GM19467 (cell line): ENCODE results near the gene SH3D19.
"Not testable (repeated sequence)": the region's sequence is repeated elsewhere in the genome, so short reads cannot be mapped to it uniquely, and the experiment has no call there.

Experiments
- ATAC-seq: cut with Tn5 transposase; IDR thresholded peaks from one replicate; pipeline ENCODE4 v1.9.1; 2021; ENCODE audit warnings: mild to moderate bottlenecking, moderate library complexity; ENCODE audit not compliant: unreplicated experiment

SH3D19 gene

GRCh38 chr4:151276787-151277562, 48.4 kb downstream of the SH3D19 start, which contains the start of gene PRSS48:
Gene PRSS48 (plus strand): TSS chr4:151277161. CDS start chr4:151277173, 12 bp downstream.
- ATAC-seq, result no peak

DNA sequence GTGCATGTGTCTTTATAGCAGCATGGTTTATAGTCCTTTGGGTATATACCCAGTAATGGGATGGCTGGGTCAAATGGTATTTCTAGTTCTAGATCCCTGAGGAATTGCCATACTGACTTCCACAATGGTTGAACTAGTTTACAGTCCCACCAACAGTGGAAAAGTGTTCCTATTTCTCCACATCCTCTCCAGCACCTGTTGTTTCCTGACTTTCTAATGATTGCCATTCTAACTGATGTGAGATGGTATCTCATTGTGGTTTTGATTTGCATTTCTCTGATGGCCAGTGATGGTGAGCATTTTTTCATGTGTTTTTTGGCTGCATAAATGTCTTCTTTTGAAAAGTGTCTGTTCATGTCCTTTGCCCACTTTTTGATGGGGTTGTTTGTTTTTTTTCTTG, 56.5 kb downstream of the SH3D19 start:
- not testable (repeated sequence) for ATAC-seq

- no peak for ATAC-seq
Measured at GRCh38 chr4:151267822-151268535, 57.4 kb downstream of the SH3D19 start.

GRCh38 chr4:151267104-151267503, 58.3 kb downstream of the SH3D19 start:
- no peak for ATAC-seq

DNA sequence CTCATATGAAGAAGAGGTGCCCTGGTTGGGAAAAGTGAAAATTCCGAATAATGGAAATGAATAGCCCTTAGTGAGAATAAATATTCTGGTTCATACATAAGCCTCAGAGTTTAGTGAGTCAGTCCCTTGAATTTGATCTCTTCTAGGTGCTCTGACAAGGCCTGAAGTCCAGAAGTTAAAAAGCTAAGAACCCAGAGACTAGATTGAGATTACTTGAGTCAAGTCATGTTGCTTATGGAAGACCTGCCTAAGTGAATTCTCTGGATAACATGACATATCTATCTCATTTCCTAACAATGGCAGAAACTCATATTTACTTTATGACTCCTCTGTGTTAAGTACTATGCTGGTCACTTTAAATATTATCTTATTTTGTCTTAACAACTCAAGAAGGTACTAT, 58.9 kb downstream of the SH3D19 start:
- no peak for ATAC-seq

GRCh38 chr4:151263455-151263854, 62.0 kb downstream of the SH3D19 start:
- no peak for ATAC-seq

DNA sequence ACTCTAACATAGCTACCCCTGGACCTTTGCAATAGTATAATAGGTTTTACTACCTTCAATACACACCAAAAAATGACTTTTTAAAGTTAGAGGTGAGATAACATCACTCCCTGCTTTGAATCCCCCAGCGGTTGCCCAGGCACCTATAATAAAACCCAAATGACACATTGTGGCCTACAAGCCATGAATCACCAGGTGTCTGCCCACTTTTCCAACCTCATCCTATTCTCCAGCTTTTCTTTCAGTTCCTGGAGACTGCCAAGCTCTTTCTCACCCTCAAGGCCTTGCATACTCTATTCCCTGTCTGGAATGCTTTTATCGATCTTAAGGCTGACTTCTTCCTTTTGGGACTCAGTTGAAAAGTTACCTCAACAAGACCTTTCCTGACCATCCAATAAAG, 64.9 kb downstream of the SH3D19 start:
- no peak for ATAC-seq

- no peak for ATAC-seq
Measured at GRCh38 chr4:151259752-151260151, 65.7 kb downstream of the SH3D19 start.

DNA sequence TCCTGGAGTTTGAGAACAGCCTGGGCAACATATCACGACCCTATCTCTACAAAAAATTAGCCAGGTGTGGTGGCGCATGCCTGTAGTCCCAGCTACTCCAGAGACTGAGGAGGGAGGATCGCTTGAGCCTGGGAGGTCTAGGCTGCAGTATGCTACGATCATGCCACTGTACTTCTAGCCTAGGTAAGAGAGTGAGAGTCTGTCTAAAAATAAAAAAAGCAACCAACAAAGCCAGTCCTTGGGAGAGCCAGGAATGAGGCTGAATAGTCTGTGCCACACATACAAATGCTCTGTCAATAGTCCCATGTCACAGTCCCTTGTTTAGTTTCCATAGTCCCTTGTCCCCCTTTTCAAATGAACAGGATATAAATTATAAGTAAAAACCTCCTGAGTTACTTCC, 67.7 kb downstream of the SH3D19 start:
- ATAC-seq, result no peak

- no peak for ATAC-seq
Measured at GRCh38 chr4:151256134-151256533, 69.3 kb downstream of the SH3D19 start.

- ATAC-seq, result not testable (repeated sequence)
Measured at GRCh38 chr4:151255680-151256079, 69.7 kb downstream of the SH3D19 start.

- ATAC-seq, result not testable (repeated sequence)
Measured at GRCh38 chr4:151255226-151255625, 70.2 kb downstream of the SH3D19 start.

- no peak for ATAC-seq
Measured at GRCh38 chr4:151251603-151252304, 73.7 kb downstream of the SH3D19 start.

DNA sequence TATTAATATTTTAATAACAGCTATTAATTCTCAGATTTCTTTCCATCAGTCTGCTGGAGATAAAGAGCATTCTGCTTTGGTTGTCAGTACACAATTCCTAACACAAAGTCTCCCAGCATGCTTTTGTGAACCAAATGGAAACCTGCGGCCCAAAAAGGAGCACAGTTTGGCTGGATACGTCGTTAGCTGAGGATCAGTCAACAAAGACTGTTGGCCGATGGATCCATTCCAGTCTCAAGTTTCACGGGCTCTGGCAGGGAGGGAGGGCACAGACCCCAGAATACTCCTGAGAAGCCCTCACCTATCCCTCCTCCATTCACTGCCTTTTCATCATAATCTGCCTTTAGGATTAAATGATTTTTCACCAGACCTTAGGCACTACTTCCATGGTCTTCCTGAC, 74.7 kb downstream of the SH3D19 start:
- ATAC-seq, result no peak

- ATAC-seq, result no peak
Measured at GRCh38 chr4:151248519-151248918, 76.9 kb downstream of the SH3D19 start.

DNA sequence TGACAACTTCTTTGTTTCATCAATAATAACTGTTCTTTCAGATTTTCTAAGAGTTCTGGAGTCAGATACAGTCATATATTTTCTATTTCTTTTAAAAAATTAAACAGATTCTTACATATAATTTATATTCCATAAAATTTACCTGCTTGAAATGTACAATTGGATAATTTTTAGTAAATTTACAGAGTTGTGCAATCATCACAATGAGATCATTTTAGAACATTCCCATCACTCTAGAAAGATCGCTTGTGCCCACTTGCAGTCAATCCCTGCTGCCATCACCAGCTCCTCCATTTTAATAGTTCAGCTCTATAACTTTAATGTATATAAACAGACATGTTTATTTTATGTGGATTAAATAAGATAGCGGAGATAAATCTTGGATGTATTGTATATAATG, 78.0 kb downstream of the SH3D19 start:
- no peak for ATAC-seq

DNA sequence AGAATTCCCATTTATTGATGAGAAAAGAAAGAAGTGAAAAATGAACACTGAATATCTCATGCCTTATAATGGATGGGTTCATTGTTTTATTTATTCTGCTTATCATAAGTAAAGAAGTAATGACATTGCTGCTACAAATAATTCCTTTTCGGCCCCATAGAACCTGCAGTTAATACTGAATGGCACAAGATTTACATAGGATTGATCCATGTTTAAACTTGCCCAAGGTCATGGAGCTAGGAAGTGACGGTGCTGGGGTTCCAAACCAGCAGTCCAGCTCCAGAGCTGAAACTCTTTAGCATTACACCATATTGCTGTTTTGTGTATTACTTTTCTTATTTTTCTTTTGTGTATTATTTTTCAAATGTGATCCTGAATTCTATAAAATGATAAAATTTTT, 78.7 kb downstream of the SH3D19 start:
- no peak for ATAC-seq

DNA sequence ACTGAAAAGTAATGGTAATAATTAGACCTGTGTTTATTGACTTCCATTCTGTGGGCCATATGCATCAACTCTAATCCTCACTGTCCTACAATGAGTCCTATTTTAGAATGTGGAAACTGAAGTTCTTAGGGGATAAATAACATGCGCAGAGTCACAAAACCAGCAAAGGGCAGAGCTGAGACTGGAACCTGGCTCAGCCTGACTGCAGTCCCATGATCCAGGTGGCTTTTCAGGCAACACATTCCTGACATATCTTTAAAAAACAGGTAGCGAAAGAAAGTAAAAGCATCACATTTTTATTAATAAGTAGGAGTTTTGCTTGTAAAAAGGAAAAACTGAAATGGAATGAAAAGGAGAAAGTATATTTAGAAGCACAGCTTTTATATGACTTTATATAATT, 83.1 kb downstream of the SH3D19 start:
- ATAC-seq, result no peak

DNA sequence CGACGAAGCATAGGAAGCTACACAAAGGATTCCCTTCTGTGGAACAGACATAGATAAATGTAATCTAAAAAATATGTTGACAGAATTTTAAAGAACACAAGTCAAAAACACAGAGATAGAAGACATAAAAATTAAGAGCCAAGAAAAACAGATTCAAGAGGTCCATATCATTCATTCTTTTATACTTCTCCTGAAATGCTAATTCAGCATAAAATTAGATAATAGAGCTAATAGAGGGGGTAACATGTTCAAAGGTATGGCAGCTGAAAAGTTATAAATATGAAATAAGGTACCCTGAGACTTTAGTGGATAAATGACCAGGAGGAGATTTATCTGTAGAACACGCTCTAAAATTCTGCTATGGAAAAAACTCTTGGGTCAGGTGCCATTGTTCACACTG, 85.8 kb downstream of the SH3D19 start:
- no peak for ATAC-seq

DNA sequence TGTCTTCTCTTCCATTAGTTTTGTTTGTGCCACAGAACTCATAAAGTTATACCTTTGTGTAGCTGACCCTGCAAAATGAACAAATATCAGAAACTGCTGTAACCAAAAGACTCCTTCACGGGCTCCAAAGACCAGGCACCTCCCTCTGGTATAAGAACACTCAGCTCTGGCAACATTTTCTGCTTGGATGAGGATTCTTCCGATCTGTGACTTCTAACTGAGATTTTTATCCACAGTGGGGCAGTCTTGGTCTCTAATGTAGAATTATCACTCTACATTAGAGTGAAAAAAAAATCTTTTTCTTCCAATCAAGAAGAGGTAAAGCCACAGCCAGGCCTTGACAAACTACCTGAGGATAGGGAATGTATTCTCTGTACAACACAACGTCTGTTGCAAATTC, 86.9 kb downstream of the SH3D19 start:
- ATAC-seq, result no peak

- ATAC-seq, result no peak
Measured at GRCh38 chr4:151236036-151236435, 89.4 kb downstream of the SH3D19 start.

DNA sequence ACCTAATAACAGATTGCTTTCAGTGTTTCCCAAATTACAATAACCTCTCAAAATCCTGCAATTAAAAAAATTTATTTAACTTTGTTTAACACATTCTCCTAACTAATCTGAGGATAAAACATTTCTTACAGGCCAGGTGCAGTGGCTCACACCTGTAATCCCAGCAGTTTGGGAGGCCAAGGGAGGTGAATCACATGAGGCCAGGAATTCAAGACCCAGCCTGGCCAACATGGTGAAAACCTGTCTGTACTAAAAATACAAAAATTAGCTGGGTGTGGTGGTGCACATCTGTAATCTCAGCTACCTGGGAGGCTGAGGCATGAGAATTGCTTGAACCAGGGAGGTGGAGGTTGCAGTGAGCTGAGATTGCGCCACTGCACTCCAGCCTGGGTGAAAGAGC, 90.0 kb downstream of the SH3D19 start:
- ATAC-seq, result not testable (repeated sequence)
